IPS-15b (cell line): Measurements from ENCODE around the gene DCBLD1.

Experiments used
- H3K27me3 ChIP-seq: one replicate; pipeline ENCODE4 v1.6.1; 2013; ENCODE audit warnings: low read length; ENCODE audit not compliant: control insufficient read depth, insufficient read depth
- H3K36me3 ChIP-seq: one replicate; pipeline ENCODE4 v1.6.1; 2013; ENCODE audit warnings: low read length; ENCODE audit not compliant: control insufficient read depth, insufficient read depth
- H3K4me1 ChIP-seq: one replicate; pipeline ENCODE4 v1.6.1; 2013; ENCODE audit warnings: mild to moderate bottlenecking, low read length; ENCODE audit not compliant: control insufficient read depth, insufficient read depth
- H3K4me3 ChIP-seq: one replicate; pipeline ENCODE4 v1.5.1; 2013; ENCODE audit warnings: low read depth, low read length
- H3K9ac ChIP-seq: one replicate; pipeline ENCODE4 v1.6.1; 2013; ENCODE audit warnings: low read depth, mild to moderate bottlenecking, low read length
- H3K9me3 ChIP-seq: one replicate; pipeline ENCODE4 v1.6.1; 2013; ENCODE audit warnings: mild to moderate bottlenecking, low read length; ENCODE audit not compliant: control insufficient read depth, insufficient read depth

The DCBLD1 gene

GRCh38 chr6:117504478-117505144, 22.1 kb downstream of the DCBLD1 start:
- no peaks in the 10 kb centered on the region for H3K27me3 ChIP-seq
- H3K9me3 ChIP-seq: no peaks in the 10 kb centered on the region
- H3K9ac ChIP-seq: no peak overlapping the region
- H3K36me3 ChIP-seq: no peaks in the 10 kb centered on the region
- H3K4me3 ChIP-seq: no peak overlapping the region
- H3K4me1 ChIP-seq: no peaks in the 10 kb centered on the region

DNA sequence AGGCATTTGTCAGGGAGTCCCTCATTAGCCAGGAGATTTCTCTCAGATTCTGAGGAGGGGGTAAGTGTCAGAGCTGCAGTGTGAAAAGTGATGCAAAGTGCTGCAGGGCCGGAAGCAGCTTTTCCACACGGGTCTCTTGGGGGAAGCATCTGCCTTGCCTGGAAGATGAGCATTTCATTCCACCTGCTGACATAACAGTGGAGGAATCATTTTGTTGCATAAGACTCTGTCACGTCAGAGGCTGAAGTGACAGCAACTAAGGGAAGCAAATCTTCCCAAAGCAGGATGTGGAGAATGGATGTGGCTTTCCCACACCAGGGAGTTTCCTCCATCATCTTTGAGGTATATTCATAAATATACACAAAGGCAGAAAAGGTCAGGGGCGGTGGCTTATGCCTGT, 22.8 kb downstream of the DCBLD1 start:
- H3K27me3 ChIP-seq: no peaks in the 10 kb centered on the region
- no peaks in the 10 kb centered on the region for H3K9me3 ChIP-seq
- H3K4me3 ChIP-seq: no peak overlapping the region
- no peaks in the 10 kb centered on the region for H3K4me1 ChIP-seq
- H3K36me3 ChIP-seq: no peaks in the 10 kb centered on the region
- no peak overlapping the region for H3K9ac ChIP-seq

GRCh38 chr6:117506180-117506835, 23.8 kb downstream of the DCBLD1 start:
- Histone ChIP-seq H3K9ac (no peak overlapping the region), H3K4me3 (no peak overlapping the region), H3K36me3 (no peaks in the 10 kb centered on the region), H3K9me3 (no peaks in the 10 kb centered on the region), H3K27me3 (no peaks in the 10 kb centered on the region), H3K4me1 (no peaks in the 10 kb centered on the region)

DNA sequence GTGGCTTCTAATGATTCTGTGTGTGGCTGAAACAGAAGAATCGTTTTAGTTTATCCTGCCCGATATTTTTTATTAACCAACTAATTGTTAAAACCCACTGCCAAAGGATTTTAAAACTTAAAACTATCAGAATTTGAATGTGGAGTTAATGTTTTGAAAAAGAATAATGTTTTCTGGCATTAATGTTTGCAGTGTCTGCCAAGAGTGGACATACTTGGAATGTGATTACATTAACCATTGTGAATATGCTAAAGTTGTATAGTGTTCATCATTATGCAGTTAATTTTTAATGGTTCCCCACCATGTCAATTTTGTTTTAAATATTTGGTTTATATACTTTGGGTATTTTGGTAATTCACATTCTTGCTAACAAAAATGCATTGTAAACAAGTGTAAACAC, 24.4 kb downstream of the DCBLD1 start:
- no peak overlapping the region for H3K4me3 ChIP-seq
- no peaks in the 10 kb centered on the region for H3K9me3 ChIP-seq
- no peaks in the 10 kb centered on the region for H3K27me3 ChIP-seq
- no peaks in the 10 kb centered on the region for H3K36me3 ChIP-seq
- H3K9ac ChIP-seq: no peak overlapping the region
- no peaks in the 10 kb centered on the region for H3K4me1 ChIP-seq

DNA sequence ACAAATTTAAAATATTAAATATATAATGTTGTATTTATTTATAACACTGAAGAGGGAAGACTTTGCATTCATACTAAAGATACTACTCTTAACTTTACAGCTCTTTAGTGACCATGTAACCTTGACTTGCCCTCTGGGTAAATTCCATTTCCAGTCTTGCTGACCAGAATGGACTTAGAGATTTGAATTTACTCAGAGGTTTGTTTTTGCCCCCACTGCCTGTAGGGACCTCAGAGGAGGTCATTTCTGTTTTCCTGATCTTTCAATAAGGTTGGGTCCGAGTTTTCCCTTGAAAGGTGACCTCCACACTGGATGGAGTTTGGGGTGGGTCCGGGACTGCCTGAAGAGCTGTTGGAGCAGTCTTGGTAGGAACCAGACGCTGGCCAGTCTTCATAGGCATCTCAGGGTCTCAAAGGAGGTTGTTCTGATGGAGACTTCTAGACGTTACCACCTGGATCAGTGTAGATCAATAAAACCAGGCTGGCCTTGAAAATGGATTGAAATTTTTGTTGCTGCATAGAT, 26.0 kb downstream of the DCBLD1 start:
- Histone ChIP-seq H3K4me1 (no peaks in the 10 kb centered on the region), H3K9me3 (no peaks in the 10 kb centered on the region), H3K36me3 (no peaks in the 10 kb centered on the region), H3K4me3 (no peak overlapping the region), H3K27me3 (no peaks in the 10 kb centered on the region), H3K9ac (no peak overlapping the region)

DNA sequence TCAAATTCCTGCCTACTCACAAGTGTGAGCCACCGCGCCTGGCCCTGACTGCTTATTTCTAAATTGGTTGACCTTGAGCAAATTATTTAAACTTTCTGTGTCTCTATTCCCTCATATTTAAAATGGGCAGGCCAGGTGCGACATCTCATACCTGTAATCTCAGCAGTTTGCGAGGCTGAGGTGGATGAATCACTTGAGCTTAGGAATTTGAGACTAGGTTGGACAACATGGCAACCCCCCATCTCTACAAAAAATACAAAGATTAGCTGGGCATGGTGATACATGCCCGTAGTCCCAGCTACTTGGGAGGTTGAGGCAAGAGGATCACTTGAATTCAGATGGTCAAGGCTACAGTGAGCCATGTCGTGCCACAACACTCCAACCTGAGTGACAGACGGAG, 26.5 kb downstream of the DCBLD1 start:
- H3K9me3 ChIP-seq: no peaks in the 10 kb centered on the region
- no peaks in the 10 kb centered on the region for H3K27me3 ChIP-seq
- no peaks in the 10 kb centered on the region for H3K4me1 ChIP-seq
- H3K36me3 ChIP-seq: no peaks in the 10 kb centered on the region
- H3K9ac ChIP-seq: no peak overlapping the region
- no peak overlapping the region for H3K4me3 ChIP-seq

GRCh38 chr6:117512056-117512828, 29.8 kb downstream of the DCBLD1 start:
- Histone ChIP-seq H3K4me1 (no peaks in the 10 kb centered on the region), H3K4me3 (no peak overlapping the region), H3K36me3 (no peaks in the 10 kb centered on the region), H3K9me3 (no peaks in the 10 kb centered on the region), H3K27me3 (no peaks in the 10 kb centered on the region), H3K9ac (no peak overlapping the region)

DNA sequence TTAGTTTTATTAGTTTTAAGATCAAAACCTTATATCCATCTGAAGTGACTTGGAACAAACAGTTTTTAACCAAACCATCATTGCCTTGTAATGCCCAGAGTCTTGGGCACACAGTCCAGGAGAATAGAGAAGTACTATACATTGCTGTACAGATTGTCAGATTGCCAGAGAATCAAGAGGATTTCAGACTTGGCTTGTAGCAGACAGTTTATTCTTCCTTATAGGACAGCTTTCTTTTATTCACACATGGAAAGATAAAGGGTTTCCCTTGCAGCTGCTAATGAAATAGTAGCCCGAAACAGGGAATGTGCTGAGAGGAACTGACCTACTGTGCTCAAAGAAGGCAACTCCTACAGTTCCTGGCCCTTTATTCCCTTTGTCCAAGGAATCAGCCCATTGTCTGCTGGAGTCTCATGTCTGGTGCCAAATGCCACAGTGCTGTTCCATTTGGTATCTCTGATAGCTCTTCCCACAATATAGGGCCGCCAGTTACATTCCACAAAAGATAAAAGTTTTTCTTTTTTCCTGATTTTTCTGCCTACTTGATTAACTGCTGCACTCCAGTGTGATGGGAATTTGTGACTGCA, 30.6 kb downstream of the DCBLD1 start:
- H3K27me3 ChIP-seq: no peaks in the 10 kb centered on the region
- no peak overlapping the region for H3K9ac ChIP-seq
- no peaks in the 10 kb centered on the region for H3K4me1 ChIP-seq
- H3K36me3 ChIP-seq: no peaks in the 10 kb centered on the region
- H3K4me3 ChIP-seq: no peak overlapping the region
- H3K9me3 ChIP-seq: no peaks in the 10 kb centered on the region

GRCh38 chr6:117513778-117514365, 31.4 kb downstream of the DCBLD1 start:
- H3K9me3 ChIP-seq: no peaks in the 10 kb centered on the region
- H3K27me3 ChIP-seq: no peaks in the 10 kb centered on the region
- H3K4me1 ChIP-seq: no peaks in the 10 kb centered on the region
- no peak overlapping the region for H3K4me3 ChIP-seq
- H3K9ac ChIP-seq: no peak overlapping the region
- H3K36me3 ChIP-seq: no peaks in the 10 kb centered on the region

GRCh38 chr6:117514655-117515054, 32.2 kb downstream of the DCBLD1 start:
- H3K4me3 ChIP-seq: no peak overlapping the region
- H3K9ac ChIP-seq: no peak overlapping the region
- no peaks in the 10 kb centered on the region for H3K4me1 ChIP-seq
- no peaks in the 10 kb centered on the region for H3K9me3 ChIP-seq
- no peaks in the 10 kb centered on the region for H3K36me3 ChIP-seq
- H3K27me3 ChIP-seq: no peaks in the 10 kb centered on the region

GRCh38 chr6:117515326-117515725, 32.9 kb downstream of the DCBLD1 start:
- Histone ChIP-seq H3K9ac (no peak overlapping the region), H3K9me3 (no peaks in the 10 kb centered on the region), H3K4me3 (no peak overlapping the region), H3K36me3 (no peaks in the 10 kb centered on the region), H3K27me3 (no peaks in the 10 kb centered on the region), H3K4me1 (no peaks in the 10 kb centered on the region)
